GM12801 (cell line): ENCODE results near the gene RP2.

Experiments
- CTCF ChIP-seq: IDR thresholded peaks from one replicate; pipeline ENCODE4 v1.5.1; 2011; ENCODE audit warnings: control low read depth; ENCODE audit not compliant: insufficient read length; ENCODE audit errors: extremely low read depth

The RP2 gene

GRCh38 chrX:46866726-46867125, 29.9 kb downstream of the RP2 start:
- no peak for TF ChIP-seq CTCF

GRCh38 chrX:46873746-46874145, 36.9 kb downstream of the RP2 start:
- TF ChIP-seq CTCF, result no peak

- no peak for TF ChIP-seq CTCF
Measured at GRCh38 chrX:46876901-46877300, 40.1 kb downstream of the RP2 start.

GRCh38 chrX:46882266-46882665, 45.4 kb downstream of the RP2 start:
- TF ChIP-seq CTCF, result no peak

GRCh38 chrX:46884799-46885198, 48.0 kb downstream of the RP2 start:
- no peak for TF ChIP-seq CTCF

GRCh38 chrX:46898207-46898606, 61.4 kb downstream of the RP2 start:
- TF ChIP-seq CTCF, result no peak

GRCh38 chrX:46903458-46904242, 66.8 kb downstream of the RP2 start:
- no peak for TF ChIP-seq CTCF
